Endodermal cell (in vitro differentiated cells): Measurements from ENCODE around the gene FASN. TPM values are rescaled to one million over a fixed set of nuclear protein-coding genes. Genes with fewer than 3 reads are reported as not detected.

Experiments used
- DNase-seq: peaks from one replicate; pipeline ENCODE4 v3.0.0-alpha.2; 2017
- H3K27ac ChIP-seq: 2 replicates; pipeline ENCODE4 v1.5.1; 2013; ENCODE audit warnings: mild to moderate bottlenecking, low read depth, low read length, moderate library complexity
- H3K27me3 ChIP-seq: 2 replicates; pipeline ENCODE4 v1.6.1; 2013; ENCODE audit warnings: mild to moderate bottlenecking, low read length, moderate library complexity; ENCODE audit not compliant: insufficient read depth, control insufficient read depth, poor library complexity, severe bottlenecking
- H3K36me3 ChIP-seq: 2 replicates; pipeline ENCODE4 v1.7.0; 2013; ENCODE audit warnings: mild to moderate bottlenecking, low read length, moderate library complexity; ENCODE audit not compliant: control insufficient read depth, insufficient read depth
- H3K4me1 ChIP-seq: one replicate; pipeline ENCODE4 v1.7.0; 2013; ENCODE audit warnings: low read length; ENCODE audit not compliant: control insufficient read depth, insufficient read depth
- H3K4me3 ChIP-seq: 2 replicates; pipeline ENCODE4 v1.5.1; 2013; ENCODE audit warnings: mild to moderate bottlenecking, low read length, moderate library complexity
- H3K9ac ChIP-seq: 2 replicates; pipeline ENCODE4 v1.6.1; 2013; ENCODE audit warnings: mild to moderate bottlenecking, low read length, moderate library complexity; ENCODE audit not compliant: poor library complexity, severe bottlenecking; ENCODE audit errors: extremely low read depth
- H3K9me3 ChIP-seq: 2 replicates; pipeline ENCODE4 v1.6.1; 2013; ENCODE audit warnings: mild to moderate bottlenecking, low read length, moderate library complexity; ENCODE audit not compliant: control insufficient read depth
- H3K27ac Mint-ChIP-seq: 2 replicates; pipeline ENCODE4 v1.8.0; 2020; ENCODE audit warnings: mixed read lengths
- H3K27me3 Mint-ChIP-seq: 2 replicates; pipeline ENCODE4 v1.8.0; 2021; ENCODE audit warnings: mild to moderate bottlenecking, mixed read lengths; ENCODE audit not compliant: insufficient read depth
- H3K36me3 Mint-ChIP-seq: 2 replicates; pipeline ENCODE4 v1.8.0; 2020; ENCODE audit warnings: low read depth, mixed read lengths
- H3K4me1 Mint-ChIP-seq: 2 replicates; pipeline ENCODE4 v1.8.0; 2020; ENCODE audit warnings: mixed read lengths
- H3K4me3 Mint-ChIP-seq: 2 replicates; pipeline ENCODE4 v1.8.0; 2020; ENCODE audit warnings: mild to moderate bottlenecking, moderate library complexity, mixed read lengths
- H3K9me3 Mint-ChIP-seq: 2 replicates; pipeline ENCODE4 v1.8.0; 2020; ENCODE audit warnings: mild to moderate bottlenecking, mixed read lengths
- WGBS, 2 experiments: methylation state at CpG; one replicate each; pipeline versions ENCODE4 v1.1.5 to v1.1.7; 2013; ENCODE audit warnings: missing lambda C conversion rate in 2 of 2, mixed read lengths in 1 of 2; ENCODE audit not compliant: insufficient coverage in 1 of 2, insufficient read length in 1 of 2; 5-methylcytosine and 5-hydroxymethylcytosine counted together
- total RNA-seq, 2 donors: library from RNA; stranded (reverse); fragmentation: NEBNext Ultra II Directional in 1 of 2; extraction: Animal tissue kit (Norgen Biotek cat#: 25700) in 1 of 2; gene quantifications; 2 replicates in 1 of 2; 3 replicates in 1 of 2; pipeline ENCODE4 v1.2.1, GENCODE V29; 2021
- TF ChIP-seq, protein P1 (sequence below): fragments of 200-600 bp; sonication (generic); conservative IDR thresholded peaks from 2 replicates; pipeline ENCODE4 v1.5.0; 2021; ENCODE audit warnings: antibody characterized with exemption, mild to moderate bottlenecking

FASN gene
- total RNA-seq, 2 donors from 2014 or later: 371 to 498 TPM

DNA sequence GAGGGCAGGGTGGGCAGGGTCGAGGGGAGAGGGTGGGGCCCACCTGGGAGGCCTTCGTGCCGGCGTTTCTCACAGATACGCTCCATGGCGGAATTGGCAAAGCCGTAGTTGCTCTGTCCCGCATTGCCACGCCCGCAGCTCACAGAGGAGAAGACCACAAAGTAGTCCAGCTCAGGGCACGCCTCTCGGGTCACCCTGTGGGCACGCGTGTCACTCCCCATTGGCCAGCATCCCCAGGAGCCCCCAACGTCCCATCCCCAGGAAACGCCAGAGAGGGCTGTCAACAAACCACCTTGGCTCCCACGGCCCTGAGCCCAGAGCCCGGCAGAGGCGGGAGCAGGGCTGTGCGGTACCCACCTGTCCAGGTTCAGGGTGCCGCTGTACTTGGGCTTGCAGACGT, 16.1 kb downstream of the FASN start:
- H3K36me3 ChIP-seq: peaks cover 32% of the 10 kb centered on the region
- H3K4me3 Mint-ChIP-seq: no peak overlapping the region

GRCh38 chr17:82081546-82081945, 16.5 kb downstream of the FASN start:
- Histone ChIP-seq H3K9ac (no peak overlapping the region), H3K9me3 (no peaks in the 10 kb centered on the region), H3K4me3 (no peak overlapping the region), H3K27me3 (no peaks in the 10 kb centered on the region), H3K27ac (no peak overlapping the region), H3K4me1 (no peaks in the 10 kb centered on the region), H3K36me3 (peaks cover 32% of the 10 kb centered on the region)
- Mint-ChIP-seq H3K27me3 (no peaks in the 10 kb centered on the region), H3K4me1 (no peaks in the 10 kb centered on the region), H3K4me3 (no peak overlapping the region), H3K27ac (no peak overlapping the region), H3K9me3 (no peaks in the 10 kb centered on the region), H3K36me3 (peaks cover 32% of the 10 kb centered on the region)
- TF ChIP-seq, protein P1, sequence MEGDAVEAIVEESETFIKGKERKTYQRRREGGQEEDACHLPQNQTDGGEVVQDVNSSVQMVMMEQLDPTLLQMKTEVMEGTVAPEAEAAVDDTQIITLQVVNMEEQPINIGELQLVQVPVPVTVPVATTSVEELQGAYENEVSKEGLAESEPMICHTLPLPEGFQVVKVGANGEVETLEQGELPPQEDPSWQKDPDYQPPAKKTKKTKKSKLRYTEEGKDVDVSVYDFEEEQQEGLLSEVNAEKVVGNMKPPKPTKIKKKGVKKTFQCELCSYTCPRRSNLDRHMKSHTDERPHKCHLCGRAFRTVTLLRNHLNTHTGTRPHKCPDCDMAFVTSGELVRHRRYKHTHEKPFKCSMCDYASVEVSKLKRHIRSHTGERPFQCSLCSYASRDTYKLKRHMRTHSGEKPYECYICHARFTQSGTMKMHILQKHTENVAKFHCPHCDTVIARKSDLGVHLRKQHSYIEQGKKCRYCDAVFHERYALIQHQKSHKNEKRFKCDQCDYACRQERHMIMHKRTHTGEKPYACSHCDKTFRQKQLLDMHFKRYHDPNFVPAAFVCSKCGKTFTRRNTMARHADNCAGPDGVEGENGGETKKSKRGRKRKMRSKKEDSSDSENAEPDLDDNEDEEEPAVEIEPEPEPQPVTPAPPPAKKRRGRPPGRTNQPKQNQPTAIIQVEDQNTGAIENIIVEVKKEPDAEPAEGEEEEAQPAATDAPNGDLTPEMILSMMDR: no peak
- DNase-seq: no peak
- 94 to 98% methylated on average over 7 to 20 of the region's 20 CpGs for WGBS, 2 experiments

More for the DNA sequence above, 16.1 kb downstream of the FASN start:
- Histone ChIP-seq H3K9ac (no peak overlapping the region), H3K9me3 (no peaks in the 10 kb centered on the region), H3K4me3 (no peak overlapping the region), H3K4me1 (no peaks in the 10 kb centered on the region), H3K27ac (no peak overlapping the region), H3K27me3 (no peaks in the 10 kb centered on the region)
- no peaks in the 10 kb centered on the region for H3K9me3 Mint-ChIP-seq
- H3K36me3 Mint-ChIP-seq: peaks cover 33% of the 10 kb centered on the region
- H3K27ac Mint-ChIP-seq: no peak overlapping the region
- H3K4me1 Mint-ChIP-seq: no peaks in the 10 kb centered on the region
- WGBS, 2 experiments: 96 to 97% methylated on average over 17 to 22 of the region's 22 CpGs
- TF ChIP-seq, protein P1: no peak
- DNase-seq: no peak
- no peaks in the 10 kb centered on the region for H3K27me3 Mint-ChIP-seq

- no peaks in the 10 kb centered on the region for H3K27me3 ChIP-seq
- Mint-ChIP-seq H3K36me3 (peaks cover 30% of the 10 kb centered on the region), H3K27ac (no peak overlapping the region), H3K9me3 (no peaks in the 10 kb centered on the region), H3K4me3 (no peak overlapping the region), H3K4me1 (no peaks in the 10 kb centered on the region), H3K27me3 (no peaks in the 10 kb centered on the region)
- TF ChIP-seq, protein P1: peak; percentile 13
- H3K27ac ChIP-seq: no peak overlapping the region
- H3K4me3 ChIP-seq: no peak overlapping the region
- H3K9ac ChIP-seq: no peak overlapping the region
- no peak for DNase-seq
- H3K9me3 ChIP-seq: no peaks in the 10 kb centered on the region
- no peaks in the 10 kb centered on the region for H3K4me1 ChIP-seq
- H3K36me3 ChIP-seq: peaks cover 32% of the 10 kb centered on the region
- WGBS, 2 experiments: 96 to 98% methylated on average over 28 to 44 of the region's 44 CpGs
These were observed 17.1 kb downstream of the FASN start for GRCh38 chr17:82080789-82081464.
